ENCODE measurements around the gene CACNA2D4.

The CACNA2D4 gene

GRCh38 chr12:1917172-1918070 is 1.0 kb downstream of the CACNA2D4 start:
- peak in 1 of 2 donors; percentile 29 for DNase-seq

DNA sequence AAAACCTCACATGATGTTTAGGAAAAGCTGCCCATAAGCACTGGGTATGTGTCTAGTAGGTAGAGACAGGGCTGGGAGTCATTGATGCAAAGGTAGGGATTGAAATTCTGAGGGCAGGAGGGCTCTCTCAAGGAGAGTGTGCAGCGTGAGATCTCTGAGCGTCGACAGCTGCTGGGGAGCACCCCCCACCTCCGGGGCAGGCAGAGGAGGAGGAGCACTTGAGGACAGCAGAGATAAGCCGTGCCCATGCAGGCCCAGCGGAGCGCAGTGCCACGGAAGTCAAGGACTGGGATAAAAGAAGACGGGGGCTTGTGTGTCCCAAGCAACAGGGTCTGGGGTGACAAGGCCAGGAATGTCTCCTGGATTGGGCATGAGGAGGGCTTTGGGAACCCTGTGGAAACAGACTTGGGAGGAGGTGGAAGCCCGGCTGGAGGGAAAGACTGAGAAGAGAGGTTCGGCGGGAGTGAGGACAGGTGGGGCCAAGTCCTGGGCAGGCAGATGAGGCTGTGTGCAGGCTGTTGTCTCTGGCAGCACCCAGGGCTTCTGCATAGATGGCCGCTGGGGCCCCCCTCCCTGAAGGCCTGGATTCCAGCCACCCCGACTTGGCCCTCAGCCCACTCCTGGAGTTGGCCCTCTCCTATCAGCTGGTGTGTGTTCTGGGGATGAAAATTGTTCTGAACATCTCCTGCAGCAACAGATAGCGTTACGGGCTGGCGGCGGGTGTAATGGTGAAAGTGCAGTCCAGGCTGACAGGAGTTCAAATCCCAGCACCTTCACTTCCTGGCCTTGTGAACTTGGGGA is 1.9 kb downstream of the CACNA2D4 start:
- no peak for DNase-seq

DNA sequence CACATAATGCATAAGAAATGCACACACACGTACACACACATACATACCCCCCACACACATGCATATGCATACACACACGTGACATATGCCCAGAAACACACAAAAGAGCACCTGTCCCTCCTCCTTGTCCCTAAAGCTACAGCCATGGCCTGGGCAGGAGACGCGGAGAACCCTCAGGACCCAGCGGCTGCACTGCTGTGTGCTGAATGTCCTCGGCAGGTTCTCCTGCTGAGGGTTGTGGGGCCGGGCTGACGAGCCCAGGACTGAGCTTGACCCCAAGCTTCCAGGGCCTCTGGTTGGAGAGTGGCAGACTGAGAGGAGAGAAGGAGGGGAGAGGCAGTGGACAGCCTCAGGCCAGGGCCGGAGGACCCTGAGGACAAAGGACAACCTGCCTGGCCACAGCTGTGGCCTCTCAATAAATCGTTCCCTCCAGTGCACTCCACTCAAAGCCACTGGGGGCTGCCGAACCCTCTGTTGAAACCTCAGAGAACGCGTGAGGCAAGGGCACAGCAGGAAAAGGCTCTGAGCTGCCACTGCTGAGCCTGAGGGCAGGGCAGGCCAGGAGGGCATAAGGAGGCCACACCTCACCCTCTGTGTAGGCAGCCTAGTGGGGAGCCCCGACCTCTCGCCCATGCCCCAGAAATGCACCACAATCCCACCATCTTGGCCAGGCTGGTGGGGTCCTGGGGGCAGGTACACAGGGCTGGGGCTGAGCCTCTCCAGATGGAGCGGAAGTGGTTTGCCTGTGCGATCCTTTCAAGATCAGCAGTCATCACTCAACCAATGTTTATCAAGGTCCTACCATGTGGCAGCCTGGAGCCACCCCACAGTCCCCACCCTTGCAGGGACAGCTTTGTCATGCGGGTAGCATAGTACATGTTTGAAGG is 3.1 kb downstream of the CACNA2D4 start:
- DNase-seq, result peak in 1 of 2 donors; percentile 46

DNA sequence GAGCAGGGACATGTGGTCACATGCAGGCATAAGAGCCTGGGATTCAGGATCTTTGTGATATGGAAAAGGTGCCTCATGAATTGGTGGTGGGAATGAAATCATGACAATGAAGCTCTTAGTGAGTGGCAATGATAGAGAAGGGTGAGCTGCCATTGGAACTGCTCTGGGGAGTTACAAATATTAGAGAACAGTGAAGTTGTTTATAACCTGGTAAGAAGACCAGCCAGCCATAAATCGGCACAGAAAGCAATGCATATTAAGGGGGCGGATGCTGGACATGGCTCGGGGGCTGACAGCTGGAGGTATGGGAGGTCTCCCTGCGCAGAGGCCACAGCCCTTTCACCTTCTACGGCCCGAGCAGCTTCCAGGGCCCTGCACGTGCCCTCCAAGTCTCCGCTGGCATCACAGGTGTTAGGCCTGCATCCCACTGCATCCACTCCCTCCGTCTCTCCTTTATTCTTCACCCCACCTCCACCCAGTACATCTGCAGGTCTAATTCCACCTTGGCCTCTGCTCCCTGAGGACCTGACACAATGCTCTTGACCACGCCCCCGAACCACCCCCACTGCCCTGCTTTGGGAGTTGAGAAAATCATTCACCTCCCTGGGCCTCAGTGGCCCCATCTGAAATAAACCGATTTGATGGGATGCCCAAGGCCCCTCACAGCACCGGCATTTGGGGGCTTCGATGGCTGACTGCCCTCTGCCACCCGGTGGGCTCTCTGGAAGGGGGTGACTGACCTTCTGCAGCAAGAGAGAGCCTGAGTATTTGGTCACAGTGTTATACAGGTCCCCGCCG is 4.1 kb downstream of the CACNA2D4 start:
- no peak for DNase-seq

DNA sequence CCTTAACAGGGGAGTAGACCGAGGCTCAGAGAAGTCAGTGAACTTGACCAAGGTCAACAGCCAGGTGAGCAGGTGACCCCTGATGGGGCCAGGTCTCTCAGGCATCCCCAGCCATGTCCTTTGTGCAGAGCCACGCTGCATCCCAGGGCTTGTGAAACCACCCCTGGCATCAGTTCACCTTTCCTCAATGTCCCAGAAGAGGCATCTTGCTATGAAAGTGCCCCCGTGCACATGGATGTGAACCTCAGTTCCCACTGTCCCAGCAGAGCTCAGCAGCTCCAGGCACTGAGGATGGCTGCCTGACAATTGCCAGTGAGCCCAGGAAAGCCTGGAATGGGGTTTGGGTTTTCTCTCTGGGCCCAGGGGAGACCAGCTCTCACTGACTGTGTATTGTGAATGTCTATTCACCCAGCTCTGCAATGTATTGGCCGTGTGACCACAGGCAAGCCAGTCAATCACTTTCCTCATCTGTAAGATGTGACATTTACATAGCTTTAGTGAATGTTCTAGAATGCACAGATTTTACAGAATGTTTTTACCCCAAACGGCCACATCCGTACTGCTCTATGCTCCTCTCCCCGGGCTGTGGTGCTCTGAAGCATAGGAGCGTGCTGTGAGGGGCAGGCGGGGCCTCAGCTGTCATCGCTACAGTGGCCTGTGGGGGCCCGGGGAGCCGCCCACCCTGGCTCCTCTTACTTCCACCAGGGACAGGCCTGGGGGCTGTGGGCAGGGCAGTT is 4.9 kb downstream of the CACNA2D4 start:
- DNase-seq, result no peak

GRCh38 chr12:1912580-1913376 is 5.7 kb downstream of the CACNA2D4 start:
- no peak for DNase-seq

GRCh38 chr12:1911598-1912575 is 6.6 kb downstream of the CACNA2D4 start:
- no peak for DNase-seq

GRCh38 chr12:1910468-1910867 is 8.0 kb downstream of the CACNA2D4 start:
- no peak for DNase-seq

DNA sequence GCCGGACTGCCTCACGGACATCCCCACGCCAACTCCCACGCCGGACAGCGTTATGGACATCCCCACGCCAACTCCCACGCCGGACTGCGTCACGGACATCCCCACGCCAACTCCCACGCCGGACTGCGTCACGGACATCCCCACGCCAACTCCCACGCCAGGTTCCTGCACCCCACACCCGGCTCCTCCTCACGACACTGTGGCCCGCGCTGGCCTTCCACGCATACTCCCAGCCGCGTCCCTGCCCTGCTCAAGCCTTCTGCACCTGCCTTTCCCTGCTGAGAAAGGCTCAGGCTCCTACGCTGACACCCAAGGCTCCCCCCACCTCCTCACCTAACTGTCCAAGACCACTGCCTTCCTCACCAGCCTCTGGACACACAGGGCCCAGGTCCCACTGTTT is 9.7 kb downstream of the CACNA2D4 start:
- no peak for DNase-seq

GRCh38 chr12:1907652-1908611 is 10.5 kb downstream of the CACNA2D4 start:
- peak; percentile 32 to 34 for DNase-seq

DNA sequence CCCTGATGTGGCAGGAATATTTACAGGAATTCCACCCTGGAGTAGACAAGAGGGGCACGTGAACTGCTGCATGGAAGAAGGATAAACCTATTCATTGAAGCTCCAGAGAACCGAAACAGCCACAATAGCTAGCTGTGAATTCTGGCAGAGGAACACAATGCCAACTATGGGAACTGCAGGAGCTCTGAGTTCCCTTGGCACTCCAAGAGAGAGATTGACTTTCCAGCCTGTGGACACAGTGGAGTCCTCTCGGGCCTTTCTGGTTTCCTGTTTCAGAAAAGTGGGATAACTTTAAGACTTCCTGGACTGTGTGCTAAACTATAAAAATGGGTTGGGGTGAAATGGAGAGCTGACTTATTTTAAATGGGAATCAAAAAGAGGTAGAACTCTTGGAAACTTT is 11.9 kb downstream of the CACNA2D4 start:
- no peak for DNase-seq

DNA sequence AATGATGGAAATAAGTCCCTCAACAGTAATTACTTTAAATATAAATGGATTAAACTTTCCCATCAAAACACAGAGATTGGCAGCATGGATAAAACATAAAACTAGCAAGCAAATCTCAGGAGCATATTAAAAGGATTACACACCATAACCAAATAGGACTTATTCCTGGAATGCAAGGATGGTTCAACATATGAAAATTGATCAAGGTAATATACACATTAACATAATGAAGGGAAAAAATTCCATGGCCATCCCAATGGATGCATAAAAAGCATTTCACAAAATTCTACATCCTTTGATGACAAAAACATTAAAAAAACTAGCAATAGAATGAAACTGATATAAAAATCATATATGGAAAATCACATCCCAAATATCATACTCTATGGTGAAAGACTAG is 13.6 kb downstream of the CACNA2D4 start:
- no peak for DNase-seq

DNA sequence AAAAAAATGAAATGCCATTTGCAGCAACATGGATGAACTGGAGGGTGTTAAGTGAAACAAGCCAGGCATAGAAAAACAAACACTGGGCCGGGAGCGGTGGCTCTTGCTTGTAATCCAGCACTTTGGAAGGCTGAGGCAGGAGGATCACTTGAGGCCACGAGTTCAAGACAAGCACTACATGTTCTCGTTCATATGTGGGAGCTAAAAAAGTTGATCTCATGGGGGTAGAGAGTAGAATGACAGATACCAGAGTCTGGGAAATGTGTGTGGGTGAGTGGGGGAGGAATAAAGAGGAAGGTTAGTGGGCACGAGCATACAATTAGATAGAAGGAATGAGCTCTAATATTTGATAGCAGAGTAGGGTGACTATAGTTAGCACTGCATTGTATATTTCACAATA is 21.5 kb downstream of the CACNA2D4 start:
- DNase-seq, result no peak

DNA sequence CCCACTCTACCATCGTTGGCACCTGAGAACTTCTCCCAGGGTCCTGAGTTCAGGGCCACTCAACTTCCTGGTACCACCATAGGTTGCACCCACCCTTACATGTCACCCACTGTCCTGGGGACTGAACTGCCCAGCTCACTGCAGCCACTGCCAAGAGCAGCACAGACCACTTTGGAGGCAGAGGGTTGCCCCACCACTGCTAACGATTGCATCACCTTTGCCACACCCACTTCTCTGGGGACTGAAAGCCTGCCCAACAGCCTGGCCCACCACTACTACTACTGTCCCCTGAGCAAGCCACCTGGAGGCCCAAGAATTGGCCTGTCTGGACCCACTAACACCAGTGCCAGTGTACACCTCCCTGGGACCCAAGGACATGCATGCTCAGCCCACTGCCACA is 27.6 kb downstream of the CACNA2D4 start:
- DNase-seq, result no peak

DNA sequence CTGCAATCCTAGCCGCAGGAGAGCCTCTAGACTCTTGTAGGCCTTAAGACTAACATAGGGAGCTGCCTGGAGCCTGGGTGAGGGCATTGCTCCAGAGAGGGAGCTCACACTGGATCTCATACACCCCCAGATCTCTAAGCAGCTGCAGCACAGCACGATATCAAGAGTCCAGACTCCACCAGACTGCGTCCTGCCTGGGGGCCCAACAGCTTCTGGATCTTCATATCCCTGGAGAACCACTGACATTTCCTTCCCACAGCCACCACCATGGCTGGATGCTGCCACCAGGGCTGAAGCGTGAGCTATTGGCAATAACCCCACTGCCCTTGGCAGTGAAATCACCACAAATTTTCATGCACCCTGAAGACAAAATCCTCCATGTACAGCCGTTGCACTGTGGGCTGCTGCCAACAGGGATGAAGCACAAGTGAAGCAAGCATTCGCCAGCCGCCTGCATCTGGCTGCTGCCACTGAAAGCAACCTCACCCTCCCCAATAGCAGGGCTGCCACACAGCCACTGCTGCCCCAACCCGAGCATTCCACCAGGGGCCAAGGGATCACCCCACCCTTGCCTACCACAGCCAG is 28.2 kb downstream of the CACNA2D4 start:
- DNase-seq, result no peak

- DNase-seq, result no peak
Measured at GRCh38 chr12:1888923-1889322, 29.5 kb downstream of the CACNA2D4 start.

GRCh38 chr12:1886396-1887008 is 31.9 kb downstream of the CACNA2D4 start:
- no peak for DNase-seq
